HepG2 (cell line): ENCODE results near the gene FBLL1. TPM values are rescaled to one million over a fixed set of nuclear protein-coding genes. Genes with fewer than 3 reads are reported as not detected.

ENCODE experiments used
- CEBPB ChIP-seq: IDR thresholded peaks from 2 replicates; pipeline ENCODE4 v1.6.1; 2011; ENCODE audit warnings: low read depth, low read length, improper control_type of control experiment, borderline replicate concordance
- GFI1 ChIP-seq: sonication (generic); formaldehyde crosslinking; IDR thresholded peaks from 2 replicates; pipeline ENCODE4 v1.5.0; 2020; ENCODE audit warnings: missing genetic modification reagents, mild to moderate bottlenecking, borderline replicate concordance
- PITX1 ChIP-seq: sonication (generic); formaldehyde crosslinking; IDR thresholded peaks from 2 replicates; pipeline ENCODE4 v1.5.1; 2020; ENCODE audit warnings: mild to moderate bottlenecking, missing genetic modification reagents
- POLR2AphosphoS2 ChIP-seq: IDR thresholded peaks from 2 replicates; pipeline ENCODE4 v1.6.1; 2011; ENCODE audit warnings: low read depth, low read length, improper control_type of control experiment
- SALL2 ChIP-seq: sonication (generic); formaldehyde crosslinking; IDR thresholded peaks from 2 replicates; pipeline ENCODE4 v1.8.1; 2023; ENCODE audit warnings: mild to moderate bottlenecking, missing genetic modification reagents, inconsistent platforms
- SRY ChIP-seq: sonication (generic); formaldehyde crosslinking; IDR thresholded peaks from 2 replicates; pipeline ENCODE4 v1.8.0; 2022; ENCODE audit warnings: mild to moderate bottlenecking, missing genetic modification reagents
- ZFP36L2 ChIP-seq: sonication (generic); formaldehyde crosslinking; IDR thresholded peaks from 2 replicates; pipeline ENCODE4 v1.4.0; 2020; ENCODE audit warnings: missing genetic modification reagents
- ZNF275 ChIP-seq: sonication (generic); formaldehyde crosslinking; IDR thresholded peaks from 2 replicates; pipeline ENCODE4 v1.8.0; 2022; ENCODE audit warnings: missing genetic modification reagents, mild to moderate bottlenecking, inconsistent platforms, borderline replicate concordance
- ZNF605 ChIP-seq: sonication (generic); formaldehyde crosslinking; IDR thresholded peaks from 2 replicates; pipeline ENCODE4 v1.8.0; 2022; ENCODE audit warnings: mild to moderate bottlenecking, missing genetic modification reagents
- ZNF629 ChIP-seq: sonication (generic); formaldehyde crosslinking; conservative IDR thresholded peaks from 2 replicates; pipeline ENCODE4 v1.5.0; 2020; ENCODE audit warnings: missing genetic modification reagents
- ZNF639 ChIP-seq: conservative IDR thresholded peaks from 2 replicates; pipeline ENCODE4 v1.6.1; 2018; ENCODE audit warnings: missing genetic modification reagents
- ZNF7 ChIP-seq: IDR thresholded peaks from 2 replicates; pipeline ENCODE4 v1.6.1; 2016; ENCODE audit warnings: missing biosample characterization, missing genetic modification reagents
- ZNF75D ChIP-seq: sonication (generic); formaldehyde crosslinking; IDR thresholded peaks from 2 replicates; pipeline ENCODE4 v1.8.1; 2023; ENCODE audit warnings: missing genetic modification reagents, mild to moderate bottlenecking, borderline replicate concordance
- polyA plus RNA-seq, 8 experiments: library from polyadenylated mRNA; depleted of rRNA in 3 of 8; stranded (reverse) in 7 of 8; unstranded in 1 of 8; fragments of >200 nt; fragmentation: Illumina TruSeq in 4 of 8; extraction: Trizol in 4 of 8; gene quantifications; 2 replicates each; pipeline versions ENCODE4 v1.2.1 to v1.2.3, GENCODE V29; 2011 to 2016; ENCODE audit warnings: low read depth in 4 of 8, missing spikeins in 1 of 8, mixed read lengths in 1 of 8; ENCODE audit not compliant: insufficient read depth in 1 of 8
- total RNA-seq, 5 experiments: library from RNA; depleted of rRNA; stranded (reverse); fragments of >200 nt; fragmentation: Illumina TruSeq; extraction: Trizol; gene quantifications; 2 replicates each; pipeline ENCODE4 v1.2.3, GENCODE V29; 2016; ENCODE audit warnings: low read depth in 1 of 5
- TF ChIP-seq, protein P1 (sequence below): sonication (generic); formaldehyde crosslinking; IDR thresholded peaks from 2 replicates; pipeline ENCODE4 v1.4.0; 2020; ENCODE audit warnings: mild to moderate bottlenecking, missing genetic modification reagents, borderline replicate concordance
- TF ChIP-seq, protein P2 (sequence below): sonication (generic); formaldehyde crosslinking; IDR thresholded peaks from 2 replicates; pipeline ENCODE4 v1.4.0; 2020; ENCODE audit warnings: missing genetic modification reagents, borderline replicate concordance

FBLL1 gene
- total and polyA plus RNA-seq, 2 of the 13 experiments (the other 11 are each of a cell fraction or from before 2014, with no cell fraction given) = 0.17 to 0.18 TPM

DNA sequence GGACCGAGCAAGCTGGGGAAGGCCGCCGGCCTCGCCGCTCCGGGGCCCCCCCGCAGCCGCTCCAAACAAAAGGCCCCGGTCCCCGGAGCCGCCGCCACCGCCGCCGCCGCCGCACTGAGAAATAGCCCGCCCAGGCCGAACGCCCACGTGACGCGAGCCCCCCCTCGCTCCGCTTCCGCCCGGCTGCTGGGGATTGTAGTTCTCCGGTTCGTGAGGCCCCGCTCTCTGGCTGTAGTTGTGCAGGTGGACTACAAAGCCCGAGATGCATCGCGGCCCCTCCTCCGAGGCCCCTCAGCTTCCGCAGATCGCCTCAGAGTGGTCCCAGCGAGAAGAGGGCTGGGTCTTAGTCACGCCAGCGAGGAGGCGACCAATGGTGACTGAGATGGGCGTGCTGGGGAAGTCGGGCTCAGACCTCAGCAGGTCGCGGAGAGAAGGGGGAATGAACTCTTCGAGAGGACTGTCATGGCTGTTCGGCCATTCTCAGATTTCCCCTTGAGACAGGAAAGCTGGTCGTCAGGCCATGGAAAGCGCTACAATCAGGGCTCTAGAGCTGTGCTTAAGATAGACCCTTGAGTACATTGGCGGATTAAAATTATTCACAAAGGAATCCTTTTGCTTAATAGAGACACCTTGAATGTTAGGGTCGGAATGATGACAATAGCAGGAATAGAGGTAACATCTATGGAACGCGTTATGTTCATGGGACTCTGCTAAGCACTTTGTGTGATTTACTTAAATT, 50.6 kb downstream of the FBLL1 start (continued):
- no peak for TF ChIP-seq ZNF75D (CRISPR knock-in tag)
- no peak for TF ChIP-seq POLR2AphosphoS2
- no peak for TF ChIP-seq ZNF629 (CRISPR knock-in tag)
- peak; percentile 99 for TF ChIP-seq ZNF639 (CRISPR knock-in tag)
- TF ChIP-seq, protein P1, sequence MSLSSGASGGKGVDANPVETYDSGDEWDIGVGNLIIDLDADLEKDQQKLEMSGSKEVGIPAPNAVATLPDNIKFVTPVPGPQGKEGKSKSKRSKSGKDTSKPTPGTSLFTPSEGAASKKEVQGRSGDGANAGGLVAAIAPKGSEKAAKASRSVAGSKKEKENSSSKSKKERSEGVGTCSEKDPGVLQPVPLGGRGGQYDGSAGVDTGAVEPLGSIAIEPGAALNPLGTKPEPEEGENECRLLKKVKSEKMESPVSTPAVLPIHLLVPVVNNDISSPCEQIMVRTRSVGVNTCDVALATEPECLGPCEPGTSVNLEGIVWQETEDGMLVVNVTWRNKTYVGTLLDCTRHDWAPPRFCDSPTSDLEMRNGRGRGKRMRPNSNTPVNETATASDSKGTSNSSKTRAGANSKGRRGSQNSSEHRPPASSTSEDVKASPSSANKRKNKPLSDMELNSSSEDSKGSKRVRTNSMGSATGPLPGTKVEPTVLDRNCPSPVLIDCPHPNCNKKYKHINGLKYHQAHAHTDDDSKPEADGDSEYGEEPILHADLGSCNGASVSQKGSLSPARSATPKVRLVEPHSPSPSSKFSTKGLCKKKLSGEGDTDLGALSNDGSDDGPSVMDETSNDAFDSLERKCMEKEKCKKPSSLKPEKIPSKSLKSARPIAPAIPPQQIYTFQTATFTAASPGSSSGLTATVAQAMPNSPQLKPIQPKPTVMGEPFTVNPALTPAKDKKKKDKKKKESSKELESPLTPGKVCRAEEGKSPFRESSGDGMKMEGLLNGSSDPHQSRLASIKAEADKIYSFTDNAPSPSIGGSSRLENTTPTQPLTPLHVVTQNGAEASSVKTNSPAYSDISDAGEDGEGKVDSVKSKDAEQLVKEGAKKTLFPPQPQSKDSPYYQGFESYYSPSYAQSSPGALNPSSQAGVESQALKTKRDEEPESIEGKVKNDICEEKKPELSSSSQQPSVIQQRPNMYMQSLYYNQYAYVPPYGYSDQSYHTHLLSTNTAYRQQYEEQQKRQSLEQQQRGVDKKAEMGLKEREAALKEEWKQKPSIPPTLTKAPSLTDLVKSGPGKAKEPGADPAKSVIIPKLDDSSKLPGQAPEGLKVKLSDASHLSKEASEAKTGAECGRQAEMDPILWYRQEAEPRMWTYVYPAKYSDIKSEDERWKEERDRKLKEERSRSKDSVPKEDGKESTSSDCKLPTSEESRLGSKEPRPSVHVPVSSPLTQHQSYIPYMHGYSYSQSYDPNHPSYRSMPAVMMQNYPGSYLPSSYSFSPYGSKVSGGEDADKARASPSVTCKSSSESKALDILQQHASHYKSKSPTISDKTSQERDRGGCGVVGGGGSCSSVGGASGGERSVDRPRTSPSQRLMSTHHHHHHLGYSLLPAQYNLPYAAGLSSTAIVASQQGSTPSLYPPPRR (CRISPR knock-in tag) = peak; percentile 65; the same call in 1 of the 2 replicates
- TF ChIP-seq, protein P2, sequence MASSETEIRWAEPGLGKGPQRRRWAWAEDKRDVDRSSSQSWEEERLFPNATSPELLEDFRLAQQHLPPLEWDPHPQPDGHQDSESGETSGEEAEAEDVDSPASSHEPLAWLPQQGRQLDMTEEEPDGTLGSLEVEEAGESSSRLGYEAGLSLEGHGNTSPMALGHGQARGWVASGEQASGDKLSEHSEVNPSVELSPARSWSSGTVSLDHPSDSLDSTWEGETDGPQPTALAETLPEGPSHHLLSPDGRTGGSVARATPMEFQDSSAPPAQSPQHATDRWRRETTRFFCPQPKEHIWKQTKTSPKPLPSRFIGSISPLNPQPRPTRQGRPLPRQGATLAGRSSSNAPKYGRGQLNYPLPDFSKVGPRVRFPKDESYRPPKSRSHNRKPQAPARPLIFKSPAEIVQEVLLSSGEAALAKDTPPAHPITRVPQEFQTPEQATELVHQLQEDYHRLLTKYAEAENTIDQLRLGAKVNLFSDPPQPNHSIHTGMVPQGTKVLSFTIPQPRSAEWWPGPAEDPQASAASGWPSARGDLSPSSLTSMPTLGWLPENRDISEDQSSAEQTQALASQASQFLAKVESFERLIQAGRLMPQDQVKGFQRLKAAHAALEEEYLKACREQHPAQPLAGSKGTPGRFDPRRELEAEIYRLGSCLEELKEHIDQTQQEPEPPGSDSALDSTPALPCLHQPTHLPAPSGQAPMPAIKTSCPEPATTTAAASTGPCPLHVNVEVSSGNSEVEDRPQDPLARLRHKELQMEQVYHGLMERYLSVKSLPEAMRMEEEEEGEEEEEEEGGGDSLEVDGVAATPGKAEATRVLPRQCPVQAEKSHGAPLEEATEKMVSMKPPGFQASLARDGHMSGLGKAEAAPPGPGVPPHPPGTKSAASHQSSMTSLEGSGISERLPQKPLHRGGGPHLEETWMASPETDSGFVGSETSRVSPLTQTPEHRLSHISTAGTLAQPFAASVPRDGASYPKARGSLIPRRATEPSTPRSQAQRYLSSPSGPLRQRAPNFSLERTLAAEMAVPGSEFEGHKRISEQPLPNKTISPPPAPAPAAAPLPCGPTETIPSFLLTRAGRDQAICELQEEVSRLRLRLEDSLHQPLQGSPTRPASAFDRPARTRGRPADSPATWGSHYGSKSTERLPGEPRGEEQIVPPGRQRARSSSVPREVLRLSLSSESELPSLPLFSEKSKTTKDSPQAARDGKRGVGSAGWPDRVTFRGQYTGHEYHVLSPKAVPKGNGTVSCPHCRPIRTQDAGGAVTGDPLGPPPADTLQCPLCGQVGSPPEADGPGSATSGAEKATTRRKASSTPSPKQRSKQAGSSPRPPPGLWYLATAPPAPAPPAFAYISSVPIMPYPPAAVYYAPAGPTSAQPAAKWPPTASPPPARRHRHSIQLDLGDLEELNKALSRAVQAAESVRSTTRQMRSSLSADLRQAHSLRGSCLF (CRISPR knock-in tag) = no peak
- peak; percentile 40; the same call in 1 of the 2 replicates for TF ChIP-seq ZNF275 (CRISPR knock-in tag)
- no peak for TF ChIP-seq GFI1 (CRISPR knock-in tag)
- no peak for TF ChIP-seq SALL2
- peak; percentile 73 for TF ChIP-seq ZNF605 (CRISPR knock-in tag)
- TF ChIP-seq CEBPB = no peak
- no peak for TF ChIP-seq ZFP36L2 (CRISPR knock-in tag)
- TF ChIP-seq ZNF7 (CRISPR knock-in tag) = no peak
- no peak; the same call in 1 of the 2 replicates for TF ChIP-seq SRY (CRISPR knock-in tag)
- TF ChIP-seq PITX1 (CRISPR knock-in tag) = peak; percentile 62
